Transverse colon (tissue), 4 donors: ENCODE data around the gene MGAT2. TPM values are rescaled to one million over a fixed set of nuclear protein-coding genes. Genes with fewer than 3 reads are reported as not detected.
A peak's percentile ranks its signal among the peaks of the same experiment; 100 is the strongest.
"Not testable (repeated sequence)": the region's sequence is repeated elsewhere in the genome, so short reads cannot be mapped to it uniquely, and the experiment has no call there.

Source experiments
- DNase-seq: peaks from one replicate; pipeline ENCODE4 v3.0.0-alpha.2; 2019
- H3K27ac ChIP-seq, 4 donors: fragments of 200-600 bp; sonication (generic); 2 replicates each; pipeline ENCODE4 v1.5.1; 2016 to 2018; ENCODE audit warnings: inconsistent platforms in 4 of 4
- H3K27me3 ChIP-seq: fragments of 200-600 bp; sonication (generic); 2 replicates; pipeline ENCODE4 v1.5.1; 2017; ENCODE audit warnings: inconsistent platforms
- H3K36me3 ChIP-seq, 4 donors: fragments of 200-600 bp; sonication (generic); 2 replicates each; pipeline ENCODE4 v1.5.1; 2017 to 2019; ENCODE audit warnings: inconsistent platforms in 4 of 4
- H3K4me1 ChIP-seq, 4 donors: fragments of 200-600 bp; sonication (generic); 2 replicates each; pipeline ENCODE4 v1.5.1; 2017 to 2020; ENCODE audit warnings: inconsistent platforms in 4 of 4
- H3K4me3 ChIP-seq, 4 donors: fragments of 200-600 bp; sonication (generic); 1 replicate in 1 of 4; 2 replicates in 3 of 4; pipeline versions ENCODE4 v1.5.1 to v1.6.1; 2017 to 2019; ENCODE audit warnings: inconsistent platforms in 4 of 4
- H3K9me3 ChIP-seq, 2 donors: fragments of 200-600 bp; sonication (generic); 2 replicates each; pipeline ENCODE4 v1.5.1; 2017 to 2019; ENCODE audit warnings: inconsistent platforms in 2 of 2
- CTCF ChIP-seq, 5 experiments: fragments of 200-600 bp in 3 of 5; fragments of 450-650 bp in 2 of 5; sonication (generic) in 3 of 5; IDR thresholded peaks; 1 replicate in 2 of 5; 2 replicates in 3 of 5; pipeline ENCODE4 v1.5.1; 2016 to 2017; ENCODE audit warnings: antibody characterized with exemption in 5 of 5, inconsistent platforms in 3 of 5, mild to moderate bottlenecking in 2 of 5, moderate library complexity in 1 of 5
- EP300 ChIP-seq: sonication (generic); formaldehyde crosslinking; IDR thresholded peaks from one replicate; pipeline ENCODE4 v1.6.1; 2017; ENCODE audit warnings: antibody characterized with exemption, low read depth
- POLR2A ChIP-seq: fragments of 450-650 bp; IDR thresholded peaks from one replicate; pipeline ENCODE4 v1.6.1; 2016; ENCODE audit warnings: antibody characterized with exemption, mild to moderate bottlenecking, moderate library complexity
- POLR2AphosphoS5 ChIP-seq, 3 donors: sonication (generic); formaldehyde crosslinking; IDR thresholded peaks; one replicate each; pipeline ENCODE4 v1.6.1; 2016; ENCODE audit warnings: antibody characterized with exemption in 3 of 3
- WGBS, 2 donors: methylation state at CpG; one replicate each; pipeline ENCODE4 v1.1.5; 2018; ENCODE audit warnings: low coverage in 1 of 2; 5-methylcytosine and 5-hydroxymethylcytosine counted together
- in situ Hi-C, 4 donors: fragments of 200-750 bp; cut with MboI; loops; one replicate each; pipeline versions ENCODE4 v1.15.0 to v1.15.1; 2017; ENCODE audit warnings: low sequenced_read_pairs in 3 of 4, low pct_ligation_motif_present in 1 of 4, low pct_unique_long_range_greater_than_20kb in 1 of 4
- intact Hi-C: fragments of 100-400 bp; cut with DNase I; formaldehyde crosslinking; loops from one replicate; pipeline ENCODE4 v1.15.1; 2023; ENCODE audit warnings: low total_unique reads
- total RNA-seq, 4 donors: library from RNA; depleted of rRNA; stranded (reverse); fragments of >200 nt; gene quantifications; one replicate each; pipeline ENCODE4 v1.1.0, GENCODE V29; 2016

The MGAT2 gene
- total RNA-seq, 4 donors from 2014 or later, result 24.3 to 62.3 (median 49.2) TPM

GRCh38 chr14:49653508-49653907, 32.9 kb downstream of the MGAT2 start:
- no peak overlapping the region for H3K27ac ChIP-seq
- no peaks in the 10 kb centered on the region for H3K9me3 ChIP-seq
- intact Hi-C loops, result no loop called here
- no peak for DNase-seq
- 98 to 99% methylated on average over 6 of the region's 6 CpGs for WGBS, 2 donors
- H3K4me3 ChIP-seq, result no peak overlapping the region
- H3K36me3 ChIP-seq, result no peaks in the 10 kb centered on the region
- in situ Hi-C loops, result no loop called here
- H3K27me3 ChIP-seq, result no peaks in the 10 kb centered on the region
- TF ChIP-seq POLR2AphosphoS5 (IDR thresholded peaks at IDR 0.05) (no peak), EP300 (no peak), POLR2A (no peak), CTCF (IDR thresholded peaks at IDR 0.05) (no peak)
- H3K4me1 ChIP-seq, result peaks cover 0 to 9% (median 1%) of the 10 kb centered on the region in 4 donors

GRCh38 chr14:49654511-49654910, 33.9 kb downstream of the MGAT2 start:
- DNase-seq, result no peak
- no peak overlapping the region for H3K4me3 ChIP-seq
- 94 to 99% methylated on average over 3 of the region's 3 CpGs for WGBS, 2 donors
- no peaks in the 10 kb centered on the region for H3K27me3 ChIP-seq
- no peaks in the 10 kb centered on the region for H3K36me3 ChIP-seq
- H3K4me1 ChIP-seq, result peaks cover 0 to 15% (median 5%) of the 10 kb centered on the region in 4 donors
- H3K9me3 ChIP-seq, result no peaks in the 10 kb centered on the region
- TF ChIP-seq EP300, result no peak
- TF ChIP-seq CTCF (IDR thresholded peaks at IDR 0.05), result no peak
- TF ChIP-seq POLR2A, result no peak
- TF ChIP-seq POLR2AphosphoS5 (IDR thresholded peaks at IDR 0.05), result no peak
- no peak overlapping the region for H3K27ac ChIP-seq
- intact Hi-C loops, result no loop called here
- in situ Hi-C loops, result no loop called here

- intact Hi-C loops, H3K27me3 ChIP-seq, in situ Hi-C loops, H3K27ac ChIP-seq, H3K9me3 ChIP-seq, H3K36me3 ChIP-seq, H3K4me3 ChIP-seq: not testable (repeated sequence)
- WGBS, 2 donors, result 71 to 80% methylated on average over 6 of the region's 6 CpGs
- peak; percentile 17 for DNase-seq
- H3K4me1 ChIP-seq, result peaks cover 0 to 18% (median 9%) of the 10 kb centered on the region in 4 donors
Observed at GRCh38 chr14:49657500-49657899, 36.9 kb downstream of the MGAT2 start.

GRCh38 chr14:49659526-49660455, 39.2 kb downstream of the MGAT2 start:
- intact Hi-C loops (no loop called here), in situ Hi-C loops (no loop called here)
- Histone ChIP-seq H3K27ac (peak overlapping the region; percentile 24 to 71 (median 50)), H3K27me3 (no peaks in the 10 kb centered on the region), H3K9me3 (no peaks in the 10 kb centered on the region), H3K36me3 (no peaks in the 10 kb centered on the region), H3K4me1 (peaks cover 0 to 18% (median 9%) of the 10 kb centered on the region in 4 donors), H3K4me3 (no peak overlapping the region)
- 55 to 56% methylated on average over 2 of the region's 2 CpGs for WGBS, 2 donors
- no peak for DNase-seq
- TF ChIP-seq EP300 (no peak), CTCF (IDR thresholded peaks at IDR 0.05) (no peak), POLR2A (no peak), POLR2AphosphoS5 (IDR thresholded peaks at IDR 0.05) (no peak)
